GM18951 (cell line): ENCODE measurements around the gene TSPY8.
"Not testable (repeated sequence)": the region's sequence is repeated elsewhere in the genome, so short reads cannot be mapped to it uniquely, and the experiment has no call there.

ENCODE experiments used
- POLR2A ChIP-seq: IDR thresholded peaks from 4 replicates; pipeline ENCODE4 v1.6.1; 2011; ENCODE audit warnings: mild to moderate bottlenecking; ENCODE audit not compliant: insufficient read length, insufficient read depth; ENCODE audit errors: extremely low read depth
- in situ Hi-C: fragments of 300-500 bp; cut with MboI; formaldehyde crosslinking; loops from one replicate; pipeline ENCODE4 v1.12.0; 2022; ENCODE audit warnings: low sequenced_read_pairs, mixed read lengths, inconsistent platforms; ENCODE audit not compliant: unreplicated experiment

TSPY8 gene

GRCh38 chrY:9357497-9357896 lies at the start of gene TSPY8:
TSPY8 (plus strand) TSS chrY:9357797; CDS start chrY:9357843, 46 bp downstream.
- in situ Hi-C loops, result not testable (repeated sequence)

GRCh38 chrY:9320996-9321395 lies 36.6 kb upstream of the TSPY8 start:
- in situ Hi-C loops, result no loop called here

DNA sequence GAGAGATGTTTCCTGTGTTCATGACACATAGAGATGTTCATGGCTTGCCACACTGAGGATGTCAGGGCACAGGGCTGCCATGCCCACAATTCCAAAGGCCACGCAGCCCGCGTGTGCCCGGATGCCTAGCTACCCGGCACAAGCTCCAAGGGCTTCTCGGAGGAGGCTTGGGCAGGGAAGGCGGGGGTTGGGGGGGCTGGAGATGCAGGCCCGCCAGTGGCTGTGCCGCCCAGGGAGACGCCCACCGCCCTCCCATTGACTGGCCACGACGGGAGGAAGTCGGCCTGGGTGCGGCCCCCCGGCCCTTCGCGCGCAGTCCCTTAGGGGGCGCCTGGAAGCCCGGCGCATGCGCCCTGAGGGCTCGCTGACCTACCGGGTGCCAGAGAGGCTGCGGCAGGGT lies 20.4 kb upstream of the TSPY8 start, which contains the start of gene TSPY4:
Gene TSPY4 (plus strand): TSS at position 301 of the 400 bp plus-strand sequence. CDS start 46 bp downstream, at position 347.
- in situ Hi-C loops, result not testable (repeated sequence)

More at GRCh38 chrY:9320996-9321395, 36.6 kb upstream of the TSPY8 start:
- TF ChIP-seq POLR2A, result no peak

GRCh38 chrY:9396527-9396926 lies 38.9 kb downstream of the TSPY8 start:
- in situ Hi-C loops, result not testable (repeated sequence)

DNA sequence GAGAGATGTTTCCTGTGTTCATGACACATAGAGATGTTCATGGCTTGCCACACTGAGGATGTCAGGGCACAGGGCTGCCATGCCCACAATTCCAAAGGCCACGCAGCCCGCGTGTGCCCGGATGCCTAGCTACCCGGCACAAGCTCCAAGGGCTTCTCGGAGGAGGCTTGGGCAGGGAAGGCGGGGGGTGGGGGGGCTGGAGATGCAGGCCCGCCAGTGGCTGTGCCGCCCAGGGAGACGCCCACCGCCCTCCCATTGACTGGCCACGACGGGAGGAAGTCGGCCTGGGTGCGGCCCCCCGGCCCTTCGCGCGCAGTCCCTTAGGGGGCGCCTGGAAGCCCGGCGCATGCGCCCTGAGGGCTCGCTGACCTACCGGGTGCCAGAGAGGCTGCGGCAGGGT lies 40.5 kb downstream of the TSPY8 start, which contains the start of gene TSPY3:
Gene TSPY3 (plus strand): TSS at position 301 of the 400 bp plus-strand sequence. CDS start 46 bp downstream, at position 347.
- in situ Hi-C loops, result not testable (repeated sequence)
